GM18909 (cell line): ENCODE results near the gene CTAG1A.
A peak's percentile ranks its signal among the peaks of the same experiment; 100 is the strongest.
"Not testable (repeated sequence)": the region's sequence is repeated elsewhere in the genome, so short reads cannot be mapped to it uniquely, and the experiment has no call there.

Experiments
- ATAC-seq: cut with Tn5 transposase; IDR thresholded peaks from one replicate; pipeline ENCODE4 v1.9.1; 2021; ENCODE audit warnings: mild to moderate bottlenecking; ENCODE audit not compliant: unreplicated experiment, poor library complexity

Gene CTAG1A

GRCh38 chrX:154584585-154585183 lies at the start of gene CTAG1A:
CTAG1A (plus strand) TSS chrX:154585133; CDS start chrX:154585207, 74 bp downstream.
- ATAC-seq, result not testable (repeated sequence)

GRCh38 chrX:154535892-154536291 lies 49.0 kb upstream of the CTAG1A start:
- no peak for ATAC-seq

GRCh38 chrX:154539077-154539476 lies 45.9 kb upstream of the CTAG1A start:
- no peak for ATAC-seq

GRCh38 chrX:154540365-154540764 lies 44.6 kb upstream of the CTAG1A start:
- ATAC-seq, result not testable (repeated sequence)

- no peak for ATAC-seq
These were observed 43.9 kb upstream of the CTAG1A start for GRCh38 chrX:154540897-154541535.

GRCh38 chrX:154541589-154541895 lies 43.4 kb upstream of the CTAG1A start:
- no peak for ATAC-seq

GRCh38 chrX:154541896-154542722 lies 42.8 kb upstream of the CTAG1A start:
- no peak for ATAC-seq

- ATAC-seq, result no peak
These were observed 42.1 kb upstream of the CTAG1A start for GRCh38 chrX:154542723-154543424.

- ATAC-seq, result no peak
These were observed 39.2 kb upstream of the CTAG1A start for GRCh38 chrX:154545673-154546274.

- ATAC-seq, result peak; percentile 63
These were observed 38.3 kb upstream of the CTAG1A start, which contains the start of gene G6PD for GRCh38 chrX:154546354-154547244. G6PD (minus strand) TSS chrX:154546846; CDS start chrX:154546155, 691 bp downstream.

- ATAC-seq, result peak; percentile 80
These were observed 37.5 kb upstream of the CTAG1A start, which contains the start of gene IKBKG for GRCh38 chrX:154547245-154548027. IKBKG (plus strand) TSS chrX:154547620; CDS start chrX:154552003, 4,383 bp downstream.

GRCh38 chrX:154548028-154548316 lies 37.0 kb upstream of the CTAG1A start:
- ATAC-seq, result no peak

GRCh38 chrX:154549766-154550165 lies 35.2 kb upstream of the CTAG1A start:
- ATAC-seq, result no peak

GRCh38 chrX:154552112-154552806 lies 32.7 kb upstream of the CTAG1A start:
- ATAC-seq, result not testable (repeated sequence)

GRCh38 chrX:154558060-154558690 lies 26.8 kb upstream of the CTAG1A start:
- ATAC-seq, result not testable (repeated sequence)

GRCh38 chrX:154558896-154559295 lies 26.0 kb upstream of the CTAG1A start:
- not testable (repeated sequence) for ATAC-seq

- not testable (repeated sequence) for ATAC-seq
These were observed 24.6 kb upstream of the CTAG1A start for GRCh38 chrX:154560326-154560725.
